ENCODE data around the gene ARFGAP1. TPM values are rescaled to one million over a fixed set of nuclear protein-coding genes. Genes with fewer than 3 reads are reported as not detected.
A peak's percentile ranks its signal among the peaks of the same experiment; 100 is the strongest.

The ARFGAP1 gene
- total and polyA plus RNA-seq, 10 of the 15 experiments (the other 5 are each of a cell fraction or from before 2014, with no cell fraction given) = 0.45 to 79.9 (median 30.8) TPM

DNA sequence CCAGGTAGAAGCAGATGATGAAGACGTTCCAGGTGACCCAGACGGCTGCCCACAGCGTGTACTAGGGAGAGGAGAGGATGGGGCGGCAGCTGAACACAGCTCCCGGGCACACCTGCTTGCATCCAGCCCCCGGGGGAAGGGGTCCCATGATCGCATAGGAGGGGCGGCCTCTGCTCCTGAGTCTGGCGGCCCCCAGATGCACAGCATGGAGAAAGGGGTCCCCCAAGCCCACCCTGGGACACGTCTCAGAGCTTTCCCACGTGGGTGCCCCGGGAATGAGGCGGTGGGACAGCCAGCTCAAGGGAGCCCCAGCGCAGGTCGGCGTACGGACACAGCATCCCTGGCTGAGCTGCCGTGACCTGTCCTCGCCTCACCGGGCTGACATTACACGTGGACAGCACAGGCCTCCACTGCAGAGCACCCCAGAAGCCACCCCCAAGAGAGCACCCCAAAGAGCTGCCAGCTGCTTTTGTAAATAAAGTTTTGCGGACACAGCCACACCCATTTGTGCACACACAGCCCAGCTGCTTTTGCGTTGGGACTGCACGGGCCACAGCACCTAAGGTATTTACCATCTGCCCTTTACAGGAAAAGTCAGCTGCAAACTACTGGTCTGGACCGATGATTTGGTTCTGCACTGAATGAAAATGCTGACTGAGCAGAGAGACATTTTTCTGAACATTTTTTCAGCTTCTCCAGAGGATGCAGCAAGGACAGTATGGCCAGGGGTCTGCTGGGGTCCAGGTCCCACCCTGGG lies 23.6 kb upstream of the ARFGAP1 start:
- no peak for TF ChIP-seq SP1 (IDR thresholded peaks at IDR 0.05; ENCODE audit: low read depth, low read length)
- no peak for TF ChIP-seq IRF5 (IDR thresholded peaks at IDR 0.05; ENCODE audit: borderline replicate concordance)
- no peak for TF ChIP-seq CHD4 (IDR thresholded peaks at IDR 0.05)
- TF ChIP-seq, protein P1, sequence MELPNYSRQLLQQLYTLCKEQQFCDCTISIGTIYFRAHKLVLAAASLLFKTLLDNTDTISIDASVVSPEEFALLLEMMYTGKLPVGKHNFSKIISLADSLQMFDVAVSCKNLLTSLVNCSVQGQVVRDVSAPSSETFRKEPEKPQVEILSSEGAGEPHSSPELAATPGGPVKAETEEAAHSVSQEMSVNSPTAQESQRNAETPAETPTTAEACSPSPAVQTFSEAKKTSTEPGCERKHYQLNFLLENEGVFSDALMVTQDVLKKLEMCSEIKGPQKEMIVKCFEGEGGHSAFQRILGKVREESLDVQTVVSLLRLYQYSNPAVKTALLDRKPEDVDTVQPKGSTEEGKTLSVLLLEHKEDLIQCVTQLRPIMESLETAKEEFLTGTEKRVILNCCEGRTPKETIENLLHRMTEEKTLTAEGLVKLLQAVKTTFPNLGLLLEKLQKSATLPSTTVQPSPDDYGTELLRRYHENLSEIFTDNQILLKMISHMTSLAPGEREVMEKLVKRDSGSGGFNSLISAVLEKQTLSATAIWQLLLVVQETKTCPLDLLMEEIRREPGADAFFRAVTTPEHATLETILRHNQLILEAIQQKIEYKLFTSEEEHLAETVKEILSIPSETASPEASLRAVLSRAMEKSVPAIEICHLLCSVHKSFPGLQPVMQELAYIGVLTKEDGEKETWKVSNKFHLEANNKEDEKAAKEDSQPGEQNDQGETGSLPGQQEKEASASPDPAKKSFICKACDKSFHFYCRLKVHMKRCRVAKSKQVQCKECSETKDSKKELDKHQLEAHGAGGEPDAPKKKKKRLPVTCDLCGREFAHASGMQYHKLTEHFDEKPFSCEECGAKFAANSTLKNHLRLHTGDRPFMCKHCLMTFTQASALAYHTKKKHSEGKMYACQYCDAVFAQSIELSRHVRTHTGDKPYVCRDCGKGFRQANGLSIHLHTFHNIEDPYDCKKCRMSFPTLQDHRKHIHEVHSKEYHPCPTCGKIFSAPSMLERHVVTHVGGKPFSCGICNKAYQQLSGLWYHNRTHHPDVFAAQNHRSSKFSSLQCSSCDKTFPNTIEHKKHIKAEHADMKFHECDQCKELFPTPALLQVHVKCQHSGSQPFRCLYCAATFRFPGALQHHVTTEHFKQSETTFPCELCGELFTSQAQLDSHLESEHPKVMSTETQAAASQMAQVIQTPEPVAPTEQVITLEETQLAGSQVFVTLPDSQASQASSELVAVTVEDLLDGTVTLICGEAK (IDR thresholded peaks at IDR 0.05; ENCODE audit: borderline replicate concordance) = peak; percentile 40
- TF ChIP-seq IRF4 (IDR thresholded peaks at IDR 0.05; ENCODE audit: low read depth, low read length) = no peak
- Histone ChIP-seq H3K27ac (ENCODE audit: control insufficient read depth, insufficient read depth) (no peak overlapping the region), H3K27me3 (replicated peaks in 1 of 2; ENCODE audit: control insufficient read depth in 2 of 2, insufficient read depth in 2 of 2, low read length in 1 of 2) (peaks cover 0 to 6% of the 10 kb centered on the region in 2 experiments), H3K9ac (ENCODE audit: control insufficient read depth, insufficient read depth, low read length) (no peak overlapping the region), H3K4me3 (no peak overlapping the region), H3K79me2 (ENCODE audit: control insufficient read depth, insufficient read depth, low read length) (no peaks in the 10 kb centered on the region), H3K4me1 (ENCODE audit: control insufficient read depth, insufficient read depth, low read length) (no peaks in the 10 kb centered on the region), H3K36me3 (ENCODE audit: control insufficient read depth in 2 of 2, insufficient read depth in 2 of 2, low read length in 1 of 2) (no peaks in the 10 kb centered on the region), H3K4me2 (ENCODE audit: control insufficient read depth, insufficient read depth) (no peak overlapping the region), H4K20me1 (ENCODE audit: control insufficient read depth, insufficient read depth) (no peaks in the 10 kb centered on the region; the same call in 1 of the 2 replicates), H2AFZ (ENCODE audit: control insufficient read depth, low read depth, low read length) (no peak overlapping the region), H3K9me3 (replicated peaks; ENCODE audit: control insufficient read depth, insufficient read depth, low read length) (no peaks in the 10 kb centered on the region)
- intact Hi-C loops (cut with micrococcal nuclease; ENCODE audit: unreplicated experiment) (no loop called here), in situ Hi-C loops (cut with MboI) (no loop called here)
- ATAC-seq (no peak), FAIRE-seq (no peak), DNase-seq (ENCODE audit: low read depth, low spot score) (no peak)
- CTCF ChIA-PET = interaction anchor here (0.6 to 1.6 kb wide), 2 partner anchors 24 to 25 kb away, joined by 3 to 8 read pairs; no protein-coding TSS in a partner anchor
- 36% methylated on average over 25 of the region's 25 CpGs for WGBS (ENCODE audit: insufficient coverage, insufficient replicate concordance, low lambda C conversion rate, missing lambda C conversion rate)
- POLR2A ChIA-PET = no interaction called here
- no TSS peak for BruUV-seq (replicated peaks)
- RAD21 ChIA-PET (ENCODE audit: unreplicated experiment) = interaction anchor here (1.1 kb wide), 1 partner anchor 26 kb away, joined by 3 read pairs; no protein-coding TSS in a partner anchor
- SMC1A ChIA-PET (ENCODE audit: uncharacterized antibody, unreplicated experiment) = interaction anchor here (0.7 kb wide), 1 partner anchor 376 kb away, joined by 4 read pairs; no protein-coding TSS in a partner anchor

Measured in GM12878 (cell line).